Measurements from ENCODE around the gene MMP15. TPM values are rescaled to one million over a fixed set of nuclear protein-coding genes. Genes with fewer than 3 reads are reported as not detected.

The MMP15 gene
- polyA plus RNA-seq, 1 of the 3 experiments (the other 2 are of a cell fraction), result 3.1 TPM

- Histone ChIP-seq H3F3A (replicated peaks; ENCODE audit: insufficient read depth) (no peaks in the 10 kb centered on the region), H3K36me3 (replicated peaks in 1 of 2; ENCODE audit: control insufficient read depth in 1 of 2, insufficient read depth in 2 of 2, low read length in 1 of 2) (no peaks in the 10 kb centered on the region), H4K20me1 (ENCODE audit: insufficient read depth) (no peaks in the 10 kb centered on the region), H3K27me3 (ENCODE audit: insufficient read depth) (peaks cover 13% of the 10 kb centered on the region), H3K4me2 (no peak overlapping the region), H3K27ac (ENCODE audit: low read depth in 2 of 2, low read length in 1 of 2) (no peak overlapping the region), H3K79me2 (ENCODE audit: insufficient read depth) (no peaks in the 10 kb centered on the region), H3K9me3 (no peaks in the 10 kb centered on the region), H3K4me3 (ENCODE audit: low read depth in 2 of 2, low read length in 1 of 2) (no peak overlapping the region), H3K9me2 (no peaks in the 10 kb centered on the region), H3K4me1 (ENCODE audit: control insufficient read depth in 1 of 2, insufficient read depth in 2 of 2, low read depth in 1 of 2, low read length in 1 of 2) (peaks cover 3 to 57% of the 10 kb centered on the region in 2 experiments; a peak in 3 of 4 replicates), H2AFZ (ENCODE audit: low read depth) (no peak overlapping the region), H3K9ac (no peak overlapping the region)
- TF ChIP-seq SMC3 (IDR thresholded peaks at IDR 0.05; ENCODE audit: low read depth, low read length) (no peak), RXRA (IDR thresholded peaks at IDR 0.05; ENCODE audit: borderline replicate concordance, low read depth) (no peak), JUND (IDR thresholded peaks at IDR 0.05) (no peak), FOSL2 (IDR thresholded peaks at IDR 0.05; ENCODE audit: borderline replicate concordance, low read depth) (no peak), RCOR1 (IDR thresholded peaks at IDR 0.05; ENCODE audit: low read length) (no peak), SIN3A (IDR thresholded peaks at IDR 0.05; ENCODE audit: borderline replicate concordance, low read depth, low read length) (no peak), TAF1 (IDR thresholded peaks at IDR 0.05; ENCODE audit: borderline replicate concordance, low read depth, low read length) (no peak), RAD21 (IDR thresholded peaks at IDR 0.05; ENCODE audit: low read length) (no peak), FOXM1 (IDR thresholded peaks at IDR 0.05; ENCODE audit: low read depth) (no peak)
- TF ChIP-seq, protein P1, sequence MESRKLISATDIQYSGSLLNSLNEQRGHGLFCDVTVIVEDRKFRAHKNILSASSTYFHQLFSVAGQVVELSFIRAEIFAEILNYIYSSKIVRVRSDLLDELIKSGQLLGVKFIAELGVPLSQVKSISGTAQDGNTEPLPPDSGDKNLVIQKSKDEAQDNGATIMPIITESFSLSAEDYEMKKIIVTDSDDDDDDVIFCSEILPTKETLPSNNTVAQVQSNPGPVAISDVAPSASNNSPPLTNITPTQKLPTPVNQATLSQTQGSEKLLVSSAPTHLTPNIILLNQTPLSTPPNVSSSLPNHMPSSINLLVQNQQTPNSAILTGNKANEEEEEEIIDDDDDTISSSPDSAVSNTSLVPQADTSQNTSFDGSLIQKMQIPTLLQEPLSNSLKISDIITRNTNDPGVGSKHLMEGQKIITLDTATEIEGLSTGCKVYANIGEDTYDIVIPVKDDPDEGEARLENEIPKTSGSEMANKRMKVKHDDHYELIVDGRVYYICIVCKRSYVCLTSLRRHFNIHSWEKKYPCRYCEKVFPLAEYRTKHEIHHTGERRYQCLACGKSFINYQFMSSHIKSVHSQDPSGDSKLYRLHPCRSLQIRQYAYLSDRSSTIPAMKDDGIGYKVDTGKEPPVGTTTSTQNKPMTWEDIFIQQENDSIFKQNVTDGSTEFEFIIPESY (IDR thresholded peaks at IDR 0.05; ENCODE audit: borderline replicate concordance, low read depth), result no peak
- DNase-seq, result no peak
- POLR2A ChIA-PET, result interaction anchor here (2.9 kb wide), 1 partner anchor 93 kb away, joined by 24 read pairs; no protein-coding TSS in a partner anchor
- 97% methylated on average over 7 of the region's 8 CpGs for WGBS (ENCODE audit: low lambda C conversion rate)
- CTCF ChIA-PET, result interaction anchor here (0.9 to 7.4 kb wide), 6 partner anchors 11 to 100 kb away, joined by 3 to 91 read pairs (median 4); partner anchors contain the start of gene CFAP20
These were observed 2.4 kb downstream of the MMP15 start for GRCh38 chr16:58027916-58028455.

DNA sequence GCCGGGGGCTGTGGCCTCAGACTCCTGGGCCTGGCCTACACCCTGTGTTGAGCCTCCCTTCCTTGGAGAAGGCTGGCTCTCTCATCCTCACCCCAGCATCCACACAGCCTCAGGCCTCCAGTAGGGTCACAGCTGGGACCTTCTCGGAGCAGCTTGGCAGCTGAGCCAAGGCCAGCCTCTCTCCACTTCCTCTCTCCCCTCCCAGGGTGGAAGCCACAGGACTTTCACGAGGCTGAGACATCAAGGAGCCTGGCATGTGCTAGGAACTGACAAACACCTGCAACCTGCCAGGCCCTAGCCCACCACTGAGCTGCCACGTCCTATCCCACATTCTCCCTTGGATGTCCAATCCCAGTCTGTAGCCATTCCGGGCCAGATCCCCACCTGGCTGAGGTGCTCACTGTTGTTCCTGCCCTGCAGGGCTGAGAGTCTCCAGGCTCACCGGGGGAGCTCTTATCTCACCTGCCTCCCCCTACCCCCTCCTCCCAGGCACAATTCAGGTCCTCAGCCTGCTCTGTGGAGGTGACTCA is 3.1 kb downstream of the MMP15 start:
- Histone ChIP-seq H3K79me2 (ENCODE audit: insufficient read depth) (no peaks in the 10 kb centered on the region), H3K4me1 (ENCODE audit: control insufficient read depth in 1 of 2, insufficient read depth in 2 of 2, low read depth in 1 of 2, low read length in 1 of 2) (peaks cover 0 to 57% of the 10 kb centered on the region in 2 experiments; a peak in 1 of 4 replicates), H3K4me3 (ENCODE audit: low read depth in 2 of 2, low read length in 1 of 2) (no peak overlapping the region), H3F3A (replicated peaks; ENCODE audit: insufficient read depth) (no peaks in the 10 kb centered on the region), H3K4me2 (no peak overlapping the region), H3K27me3 (ENCODE audit: insufficient read depth) (peaks cover 13% of the 10 kb centered on the region), H3K36me3 (replicated peaks in 1 of 2; ENCODE audit: control insufficient read depth in 1 of 2, insufficient read depth in 2 of 2, low read length in 1 of 2) (no peaks in the 10 kb centered on the region), H3K27ac (ENCODE audit: low read depth in 2 of 2, low read length in 1 of 2) (no peak overlapping the region), H3K9me3 (no peaks in the 10 kb centered on the region), H3K9me2 (no peaks in the 10 kb centered on the region), H4K20me1 (ENCODE audit: insufficient read depth) (no peaks in the 10 kb centered on the region), H3K9ac (no peak overlapping the region), H2AFZ (ENCODE audit: low read depth) (no peak overlapping the region)
- CTCF ChIA-PET, result interaction anchor here (1.0 to 5.4 kb wide), 3 partner anchors 10 to 92 kb away, joined by 3 to 75 read pairs (median 4); no protein-coding TSS in a partner anchor
- POLR2A ChIA-PET, result interaction anchor here (1.1 kb wide), 1 partner anchor 93 kb away, joined by 3 read pairs; no protein-coding TSS in a partner anchor
- 93% methylated on average over 2 of the region's 6 CpGs for WGBS (ENCODE audit: low lambda C conversion rate)
- TF ChIP-seq, protein P2, sequence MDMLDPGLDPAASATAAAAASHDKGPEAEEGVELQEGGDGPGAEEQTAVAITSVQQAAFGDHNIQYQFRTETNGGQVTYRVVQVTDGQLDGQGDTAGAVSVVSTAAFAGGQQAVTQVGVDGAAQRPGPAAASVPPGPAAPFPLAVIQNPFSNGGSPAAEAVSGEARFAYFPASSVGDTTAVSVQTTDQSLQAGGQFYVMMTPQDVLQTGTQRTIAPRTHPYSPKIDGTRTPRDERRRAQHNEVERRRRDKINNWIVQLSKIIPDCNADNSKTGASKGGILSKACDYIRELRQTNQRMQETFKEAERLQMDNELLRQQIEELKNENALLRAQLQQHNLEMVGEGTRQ (IDR thresholded peaks at IDR 0.05; ENCODE audit: borderline replicate concordance, low read depth, low read length), result no peak
- no peak for TF ChIP-seq NRF1 (IDR thresholded peaks at IDR 0.05; ENCODE audit: low read depth, low read length)
- TF ChIP-seq TAF1 (IDR thresholded peaks at IDR 0.05; ENCODE audit: borderline replicate concordance, low read depth, low read length), result no peak
- TF ChIP-seq NFIC (IDR thresholded peaks at IDR 0.05; ENCODE audit: borderline replicate concordance), result no peak
- TF ChIP-seq RFX5 (IDR thresholded peaks at IDR 0.05; ENCODE audit: low read length), result no peak
- TF ChIP-seq FOXM1 (IDR thresholded peaks at IDR 0.05; ENCODE audit: low read depth), result no peak
- TF ChIP-seq ELF1 (IDR thresholded peaks at IDR 0.05), result no peak
- no peak for TF ChIP-seq JUND (IDR thresholded peaks at IDR 0.05)
- TF ChIP-seq TEAD4 (IDR thresholded peaks at IDR 0.05; ENCODE audit: borderline replicate concordance, insufficient read depth), result no peak
- TF ChIP-seq EZH2phosphoT487 (IDR thresholded peaks at IDR 0.05; ENCODE audit: borderline replicate concordance, low read depth), result no peak
- TF ChIP-seq RXRA (IDR thresholded peaks at IDR 0.05; ENCODE audit: borderline replicate concordance, low read depth), result no peak
- TF ChIP-seq, protein P3, sequence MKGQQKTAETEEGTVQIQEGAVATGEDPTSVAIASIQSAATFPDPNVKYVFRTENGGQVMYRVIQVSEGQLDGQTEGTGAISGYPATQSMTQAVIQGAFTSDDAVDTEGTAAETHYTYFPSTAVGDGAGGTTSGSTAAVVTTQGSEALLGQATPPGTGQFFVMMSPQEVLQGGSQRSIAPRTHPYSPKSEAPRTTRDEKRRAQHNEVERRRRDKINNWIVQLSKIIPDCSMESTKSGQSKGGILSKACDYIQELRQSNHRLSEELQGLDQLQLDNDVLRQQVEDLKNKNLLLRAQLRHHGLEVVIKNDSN (IDR thresholded peaks at IDR 0.05; ENCODE audit: borderline replicate concordance, low read depth), result no peak
- TF ChIP-seq, protein P4, sequence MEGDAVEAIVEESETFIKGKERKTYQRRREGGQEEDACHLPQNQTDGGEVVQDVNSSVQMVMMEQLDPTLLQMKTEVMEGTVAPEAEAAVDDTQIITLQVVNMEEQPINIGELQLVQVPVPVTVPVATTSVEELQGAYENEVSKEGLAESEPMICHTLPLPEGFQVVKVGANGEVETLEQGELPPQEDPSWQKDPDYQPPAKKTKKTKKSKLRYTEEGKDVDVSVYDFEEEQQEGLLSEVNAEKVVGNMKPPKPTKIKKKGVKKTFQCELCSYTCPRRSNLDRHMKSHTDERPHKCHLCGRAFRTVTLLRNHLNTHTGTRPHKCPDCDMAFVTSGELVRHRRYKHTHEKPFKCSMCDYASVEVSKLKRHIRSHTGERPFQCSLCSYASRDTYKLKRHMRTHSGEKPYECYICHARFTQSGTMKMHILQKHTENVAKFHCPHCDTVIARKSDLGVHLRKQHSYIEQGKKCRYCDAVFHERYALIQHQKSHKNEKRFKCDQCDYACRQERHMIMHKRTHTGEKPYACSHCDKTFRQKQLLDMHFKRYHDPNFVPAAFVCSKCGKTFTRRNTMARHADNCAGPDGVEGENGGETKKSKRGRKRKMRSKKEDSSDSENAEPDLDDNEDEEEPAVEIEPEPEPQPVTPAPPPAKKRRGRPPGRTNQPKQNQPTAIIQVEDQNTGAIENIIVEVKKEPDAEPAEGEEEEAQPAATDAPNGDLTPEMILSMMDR (IDR thresholded peaks at IDR 0.05), result no peak
- no peak for TF ChIP-seq SIN3A (IDR thresholded peaks at IDR 0.05; ENCODE audit: borderline replicate concordance, low read depth, low read length)
- TF ChIP-seq SMC3 (IDR thresholded peaks at IDR 0.05; ENCODE audit: low read depth, low read length), result no peak
- DNase-seq, result peak; percentile 9
